H9 (cell line): ENCODE measurements around the gene TMOD1. TPM values are rescaled to one million over a fixed set of nuclear protein-coding genes. Genes with fewer than 3 reads are reported as not detected.

Experiments used
- DNase-seq: peaks from one replicate; pipeline ENCODE4 v3.0.0-alpha.2; 2017
- H2AFZ ChIP-seq: one replicate; pipeline ENCODE4 v1.6.1; 2013; ENCODE audit warnings: mild to moderate bottlenecking, low read length, control low read depth, moderate library complexity
- H2AK5ac ChIP-seq: 2 replicates; pipeline ENCODE4 v1.6.1; 2013; ENCODE audit warnings: low read length, control low read depth, mixed read lengths; ENCODE audit not compliant: insufficient read length
- H2BK120ac ChIP-seq: one replicate; pipeline ENCODE4 v1.6.1; 2013; ENCODE audit warnings: low read depth, mild to moderate bottlenecking, low read length, control low read depth, inconsistent platforms; ENCODE audit not compliant: poor library complexity, severe bottlenecking
- H2BK12ac ChIP-seq: 2 replicates; pipeline ENCODE4 v1.6.1; 2013; ENCODE audit warnings: low read length, control low read depth, mixed read lengths, low read depth; ENCODE audit not compliant: insufficient read length
- H2BK15ac ChIP-seq: 2 replicates; pipeline ENCODE4 v1.6.1; 2013; ENCODE audit warnings: low read depth, low read length, control low read depth
- H2BK20ac ChIP-seq: one replicate; pipeline ENCODE4 v1.6.1; 2013; ENCODE audit warnings: low read depth, mild to moderate bottlenecking, low read length, control low read depth, inconsistent platforms; ENCODE audit not compliant: poor library complexity, severe bottlenecking
- H2BK5ac ChIP-seq: 2 replicates; pipeline ENCODE4 v1.6.1; 2013; ENCODE audit warnings: low read length, control low read depth, mixed read lengths; ENCODE audit not compliant: insufficient read length
- H3K14ac ChIP-seq: 2 replicates; pipeline ENCODE4 v1.6.1; 2013; ENCODE audit warnings: low read length, control low read depth; ENCODE audit not compliant: insufficient read depth
- H3K18ac ChIP-seq: 2 replicates; pipeline ENCODE4 v1.6.1; 2013; ENCODE audit warnings: low read depth, mild to moderate bottlenecking, mixed read lengths, low read length, control low read depth; ENCODE audit not compliant: insufficient read length
- H3K23ac ChIP-seq: 2 replicates; pipeline ENCODE4 v1.6.1; 2013; ENCODE audit warnings: low read length, control low read depth, mixed read lengths, low read depth; ENCODE audit not compliant: insufficient read length
- H3K23me2 ChIP-seq: 2 replicates; pipeline ENCODE4 v1.6.1; 2013; ENCODE audit warnings: low read depth, mild to moderate bottlenecking, mixed read lengths, low read length, control low read depth; ENCODE audit not compliant: insufficient read length, poor library complexity, severe bottlenecking
- H3K27ac ChIP-seq: 2 replicates; pipeline ENCODE4 v1.5.1; 2013; ENCODE audit warnings: low read length, control low read depth, mixed read lengths, low read depth; ENCODE audit not compliant: insufficient read length
- H3K27me3 ChIP-seq: 2 replicates; pipeline ENCODE4 v1.6.1; 2013; ENCODE audit warnings: low read length, control low read depth, inconsistent platforms; ENCODE audit not compliant: insufficient read depth
- H3K4ac ChIP-seq: 2 replicates; pipeline ENCODE4 v1.6.1; 2013; ENCODE audit warnings: low read depth, mild to moderate bottlenecking, control low read depth, inconsistent platforms, low read length, moderate library complexity
- H3K4me1 ChIP-seq: 2 replicates; pipeline ENCODE4 v1.6.1; 2013; ENCODE audit warnings: low read length, control low read depth, inconsistent platforms; ENCODE audit not compliant: insufficient read depth
- H3K4me2 ChIP-seq: 2 replicates; pipeline ENCODE4 v1.6.1; 2013; ENCODE audit warnings: low read length, control low read depth, mixed read lengths; ENCODE audit not compliant: insufficient read length, insufficient read depth
- H3K56ac ChIP-seq: 2 replicates; pipeline ENCODE4 v1.6.1; 2013; ENCODE audit warnings: low read depth, mild to moderate bottlenecking, mixed read lengths, low read length, control low read depth; ENCODE audit not compliant: insufficient read length
- H3K79me1 ChIP-seq: 2 replicates; pipeline ENCODE4 v1.6.1; 2013; ENCODE audit warnings: low read depth, mild to moderate bottlenecking, moderate library complexity, low read length, control low read depth, inconsistent platforms; ENCODE audit not compliant: insufficient read depth, poor library complexity, severe bottlenecking
- H3K79me2 ChIP-seq: 2 replicates; pipeline ENCODE4 v1.6.1; 2013; ENCODE audit warnings: low read length, control low read depth, inconsistent platforms; ENCODE audit not compliant: insufficient read depth
- H3K9ac ChIP-seq: 2 replicates; pipeline ENCODE4 v1.6.1; 2013; ENCODE audit warnings: low read length, control low read depth, mixed read lengths; ENCODE audit not compliant: insufficient read length; ENCODE audit errors: extremely low read depth
- H3K9me3 ChIP-seq: one replicate; pipeline ENCODE4 v1.6.1; 2013; ENCODE audit warnings: low read depth, low read length, inconsistent platforms; ENCODE audit not compliant: control insufficient read depth
- H3T11ph ChIP-seq: one replicate; pipeline ENCODE4 v1.6.1; 2013; ENCODE audit warnings: mild to moderate bottlenecking, low read length, control low read depth, inconsistent platforms
- H4K20me1 ChIP-seq: one replicate; pipeline ENCODE4 v1.6.1; 2013; ENCODE audit not compliant: control insufficient read depth, insufficient read length, insufficient read depth
- H4K5ac ChIP-seq: 2 replicates; pipeline ENCODE4 v1.6.1; 2013; ENCODE audit warnings: low read depth, mild to moderate bottlenecking, mixed read lengths, low read length, control low read depth; ENCODE audit not compliant: insufficient read length
- H4K8ac ChIP-seq: replicated peaks from 2 replicates; pipeline ENCODE4 v1.6.1; 2013; ENCODE audit warnings: low read length, control low read depth, mixed read lengths, low read depth; ENCODE audit not compliant: insufficient read length
- H4K91ac ChIP-seq: 2 replicates; pipeline ENCODE4 v1.6.1; 2013; ENCODE audit warnings: low read depth, mild to moderate bottlenecking, moderate library complexity, mixed read lengths, low read length, control low read depth; ENCODE audit not compliant: insufficient read length
- H3K27ac Mint-ChIP-seq, 3 experiments: 2 replicates in 2 of 3; 3 replicates in 1 of 3; pipeline ENCODE4 v1.8.0; 2020 to 2021; ENCODE audit warnings: mixed read lengths in 3 of 3, mild to moderate bottlenecking in 1 of 3, moderate library complexity in 1 of 3
- H3K27me3 Mint-ChIP-seq: 2 replicates; pipeline ENCODE4 v1.8.0; 2021; ENCODE audit warnings: low read depth, mild to moderate bottlenecking, moderate library complexity, mixed read lengths
- H3K36me3 Mint-ChIP-seq, 3 experiments: 2 replicates in 2 of 3; 3 replicates in 1 of 3; pipeline ENCODE4 v1.8.0; 2020 to 2021; ENCODE audit warnings: low read depth in 3 of 3, mixed read lengths in 3 of 3; ENCODE audit not compliant: insufficient read depth in 1 of 3
- H3K4me1 Mint-ChIP-seq, 2 experiments: 2 replicates each; pipeline ENCODE4 v1.8.0; 2020; ENCODE audit warnings: mixed read lengths in 2 of 2
- H3K4me3 Mint-ChIP-seq, 2 experiments: 2 replicates in 1 of 2; 3 replicates in 1 of 2; pipeline ENCODE4 v1.8.0; 2020 to 2021; ENCODE audit warnings: mild to moderate bottlenecking in 2 of 2, mixed read lengths in 2 of 2, moderate library complexity in 1 of 2
- H3K9me3 Mint-ChIP-seq, 2 experiments: 2 replicates in 1 of 2; 3 replicates in 1 of 2; pipeline ENCODE4 v1.8.0; 2020; ENCODE audit warnings: mild to moderate bottlenecking in 2 of 2, mixed read lengths in 2 of 2, moderate library complexity in 1 of 2
- WGBS: extraction: QIAGEN DNeasy Blood & Tissue Kit; methylation state at CpG from one replicate; pipeline ENCODE4 v1.1.7; 2013; ENCODE audit warnings: missing lambda C conversion rate, low lambda C conversion rate, mixed read lengths; ENCODE audit not compliant: insufficient read length; ENCODE audit errors: extremely low coverage; 5-methylcytosine and 5-hydroxymethylcytosine counted together
- total RNA-seq: library from RNA; stranded (reverse); gene quantifications from 2 replicates; pipeline ENCODE4 v1.2.1, GENCODE V29; 2021
- TF ChIP-seq, protein P1 (sequence below): fragments of 200-600 bp; sonication (generic); conservative IDR thresholded peaks from 3 replicates; pipeline ENCODE4 v1.8.0; 2021; ENCODE audit warnings: antibody characterized with exemption, mild to moderate bottlenecking

Gene TMOD1
- total RNA-seq, 1 experiment from 2014 or later: 0.98 TPM

GRCh38 chr9:97512966-97513560, 11.6 kb downstream of the TMOD1 start:
- no peak overlapping the region for H3K27ac Mint-ChIP-seq
- no peak overlapping the region for H2BK5ac ChIP-seq
- H3K18ac ChIP-seq: no peak overlapping the region
- no peak overlapping the region for H2BK15ac ChIP-seq
- no peak overlapping the region for H2BK12ac ChIP-seq
- H3K36me3 Mint-ChIP-seq: no peaks in the 10 kb centered on the region; a peak in 1 of 7 replicates
- H2BK20ac ChIP-seq: no peak overlapping the region
- H3K56ac ChIP-seq: no peak overlapping the region
- peaks cover 10 to 16% of the 10 kb centered on the region in 2 experiments for H3K4me1 Mint-ChIP-seq
- DNase-seq: peak; percentile 15
- H3K79me2 ChIP-seq: no peaks in the 10 kb centered on the region
- no peak overlapping the region for H2AK5ac ChIP-seq
- H2AFZ ChIP-seq: no peak overlapping the region
- H3K9ac ChIP-seq: no peak overlapping the region
- H4K20me1 ChIP-seq: no peaks in the 10 kb centered on the region
- H3K9me3 Mint-ChIP-seq: no peaks in the 10 kb centered on the region
- no peaks in the 10 kb centered on the region for H3K27me3 ChIP-seq
- H4K8ac ChIP-seq: no peak overlapping the region
- TF ChIP-seq, protein P1, sequence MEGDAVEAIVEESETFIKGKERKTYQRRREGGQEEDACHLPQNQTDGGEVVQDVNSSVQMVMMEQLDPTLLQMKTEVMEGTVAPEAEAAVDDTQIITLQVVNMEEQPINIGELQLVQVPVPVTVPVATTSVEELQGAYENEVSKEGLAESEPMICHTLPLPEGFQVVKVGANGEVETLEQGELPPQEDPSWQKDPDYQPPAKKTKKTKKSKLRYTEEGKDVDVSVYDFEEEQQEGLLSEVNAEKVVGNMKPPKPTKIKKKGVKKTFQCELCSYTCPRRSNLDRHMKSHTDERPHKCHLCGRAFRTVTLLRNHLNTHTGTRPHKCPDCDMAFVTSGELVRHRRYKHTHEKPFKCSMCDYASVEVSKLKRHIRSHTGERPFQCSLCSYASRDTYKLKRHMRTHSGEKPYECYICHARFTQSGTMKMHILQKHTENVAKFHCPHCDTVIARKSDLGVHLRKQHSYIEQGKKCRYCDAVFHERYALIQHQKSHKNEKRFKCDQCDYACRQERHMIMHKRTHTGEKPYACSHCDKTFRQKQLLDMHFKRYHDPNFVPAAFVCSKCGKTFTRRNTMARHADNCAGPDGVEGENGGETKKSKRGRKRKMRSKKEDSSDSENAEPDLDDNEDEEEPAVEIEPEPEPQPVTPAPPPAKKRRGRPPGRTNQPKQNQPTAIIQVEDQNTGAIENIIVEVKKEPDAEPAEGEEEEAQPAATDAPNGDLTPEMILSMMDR: no peak
- H4K5ac ChIP-seq: no peak overlapping the region
- no peak overlapping the region for H3K14ac ChIP-seq
- H2BK120ac ChIP-seq: no peak overlapping the region
- H3K4me3 Mint-ChIP-seq: no peak overlapping the region
- peaks cover 5% of the 10 kb centered on the region; the same call in 1 of the 2 replicates for H3K27me3 Mint-ChIP-seq
- no peaks in the 10 kb centered on the region for H3K79me1 ChIP-seq
- no peak overlapping the region for H3K23ac ChIP-seq
- no peak overlapping the region for H3T11ph ChIP-seq
- H4K91ac ChIP-seq: no peak overlapping the region
- no peak overlapping the region for H3K4me2 ChIP-seq
- no peak overlapping the region for H3K4ac ChIP-seq
- H3K27ac ChIP-seq: no peak overlapping the region
- H3K9me3 ChIP-seq: no peaks in the 10 kb centered on the region
- no CpG with 5 or more reads among the region's 8 CpGs for whole genome bisulfite sequencing
- H3K4me1 ChIP-seq: no peaks in the 10 kb centered on the region
- no peaks in the 10 kb centered on the region for H3K23me2 ChIP-seq
